Neutrophil (primary cell): ENCODE measurements around the gene TAF4B.

Source experiments
- H3K27ac ChIP-seq: fragments of 200-600 bp; sonication (generic); 2 replicates; pipeline ENCODE4 v1.5.1; 2016; ENCODE audit warnings: mild to moderate bottlenecking, moderate library complexity
- H3K27me3 ChIP-seq: fragments of 200-600 bp; sonication (generic); 2 replicates; pipeline ENCODE4 v1.6.0; 2016; ENCODE audit warnings: mild to moderate bottlenecking
- H3K36me3 ChIP-seq: fragments of 200-600 bp; sonication (generic); 2 replicates; pipeline ENCODE4 v1.5.1; 2017
- H3K4me1 ChIP-seq, 2 experiments: fragments of 200-600 bp in 1 of 2; sonication (generic) in 1 of 2; 1 replicate in 1 of 2; 2 replicates in 1 of 2; pipeline versions ENCODE4 v1.5.1 to v1.6.1; 2013 to 2016; ENCODE audit warnings: low read depth in 1 of 2, low read length in 1 of 2, mild to moderate bottlenecking in 1 of 2, moderate library complexity in 1 of 2; ENCODE audit not compliant: control insufficient read depth in 1 of 2, insufficient read depth in 1 of 2
- H3K4me3 ChIP-seq, 2 experiments: fragments of 200-600 bp in 1 of 2; sonication (generic) in 1 of 2; 1 replicate in 1 of 2; 2 replicates in 1 of 2; pipeline ENCODE4 v1.5.1; 2013 to 2016; ENCODE audit warnings: low read depth in 1 of 2, low read length in 1 of 2, mild to moderate bottlenecking in 1 of 2, moderate library complexity in 1 of 2
- H3K9me3 ChIP-seq: fragments of 200-600 bp; sonication (generic); 2 replicates; pipeline ENCODE4 v1.5.1; 2016
- TF ChIP-seq, protein P1 (sequence below): fragments of 200-600 bp; sonication (generic); IDR thresholded peaks from 2 replicates; pipeline ENCODE4 v1.5.1; 2016; ENCODE audit warnings: antibody characterized with exemption

Gene TAF4B

DNA sequence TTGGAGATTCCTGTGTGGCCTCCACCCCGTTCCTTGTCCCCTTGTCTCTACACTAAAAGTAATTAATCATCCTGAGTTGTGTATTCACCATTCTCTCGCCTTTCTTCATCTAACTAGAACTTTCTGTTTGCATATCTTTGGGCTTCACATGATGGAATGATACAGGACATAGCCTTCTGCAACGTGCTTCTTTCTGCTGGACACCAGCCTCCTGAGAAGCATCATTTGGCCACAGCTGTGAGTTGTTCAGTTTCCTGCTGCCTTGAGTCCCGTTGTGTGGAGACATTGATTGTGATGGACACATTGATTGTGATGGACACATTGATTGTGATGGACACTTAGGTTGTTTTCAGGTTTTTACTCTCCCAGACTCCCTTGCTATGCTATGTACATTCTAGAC, 182.8 kb downstream of the TAF4B start:
- Histone ChIP-seq H3K27ac (no peak overlapping the region), H3K4me3 (no peak overlapping the region), H3K4me1 (no peaks in the 10 kb centered on the region), H3K36me3 (no peaks in the 10 kb centered on the region), H3K9me3 (no peaks in the 10 kb centered on the region), H3K27me3 (no peaks in the 10 kb centered on the region)
- TF ChIP-seq, protein P1, sequence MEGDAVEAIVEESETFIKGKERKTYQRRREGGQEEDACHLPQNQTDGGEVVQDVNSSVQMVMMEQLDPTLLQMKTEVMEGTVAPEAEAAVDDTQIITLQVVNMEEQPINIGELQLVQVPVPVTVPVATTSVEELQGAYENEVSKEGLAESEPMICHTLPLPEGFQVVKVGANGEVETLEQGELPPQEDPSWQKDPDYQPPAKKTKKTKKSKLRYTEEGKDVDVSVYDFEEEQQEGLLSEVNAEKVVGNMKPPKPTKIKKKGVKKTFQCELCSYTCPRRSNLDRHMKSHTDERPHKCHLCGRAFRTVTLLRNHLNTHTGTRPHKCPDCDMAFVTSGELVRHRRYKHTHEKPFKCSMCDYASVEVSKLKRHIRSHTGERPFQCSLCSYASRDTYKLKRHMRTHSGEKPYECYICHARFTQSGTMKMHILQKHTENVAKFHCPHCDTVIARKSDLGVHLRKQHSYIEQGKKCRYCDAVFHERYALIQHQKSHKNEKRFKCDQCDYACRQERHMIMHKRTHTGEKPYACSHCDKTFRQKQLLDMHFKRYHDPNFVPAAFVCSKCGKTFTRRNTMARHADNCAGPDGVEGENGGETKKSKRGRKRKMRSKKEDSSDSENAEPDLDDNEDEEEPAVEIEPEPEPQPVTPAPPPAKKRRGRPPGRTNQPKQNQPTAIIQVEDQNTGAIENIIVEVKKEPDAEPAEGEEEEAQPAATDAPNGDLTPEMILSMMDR, result no peak

DNA sequence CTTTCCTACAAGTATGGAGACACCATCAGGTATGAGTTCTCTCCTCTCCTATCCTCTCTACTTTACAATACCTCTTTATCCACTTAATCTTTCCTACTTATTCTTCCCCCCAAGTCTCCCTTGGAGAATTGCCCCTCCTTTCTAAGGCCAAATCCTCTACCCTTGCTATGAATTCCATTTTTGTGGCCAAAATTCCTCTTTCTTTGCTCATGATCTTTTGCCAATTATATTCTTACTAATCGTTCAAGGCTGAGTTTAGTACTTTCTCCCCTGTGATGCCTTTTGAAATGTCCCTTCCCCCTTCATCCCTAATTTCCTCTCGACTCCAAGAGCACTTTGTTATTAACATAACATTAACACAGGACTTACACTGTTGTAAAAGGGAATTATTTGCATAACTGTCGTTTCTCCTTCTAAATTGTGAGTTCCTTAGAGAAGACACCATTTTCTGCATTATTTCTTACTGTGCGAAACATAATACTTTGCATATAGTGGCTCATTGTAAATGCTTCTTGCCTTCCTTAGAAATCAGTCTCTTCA, 188.7 kb downstream of the TAF4B start:
- Histone ChIP-seq H3K27ac (no peak overlapping the region), H3K9me3 (no peaks in the 10 kb centered on the region), H3K36me3 (no peaks in the 10 kb centered on the region), H3K4me3 (no peak overlapping the region), H3K4me1 (no peaks in the 10 kb centered on the region), H3K27me3 (no peaks in the 10 kb centered on the region)
- TF ChIP-seq, protein P1, result no peak

DNA sequence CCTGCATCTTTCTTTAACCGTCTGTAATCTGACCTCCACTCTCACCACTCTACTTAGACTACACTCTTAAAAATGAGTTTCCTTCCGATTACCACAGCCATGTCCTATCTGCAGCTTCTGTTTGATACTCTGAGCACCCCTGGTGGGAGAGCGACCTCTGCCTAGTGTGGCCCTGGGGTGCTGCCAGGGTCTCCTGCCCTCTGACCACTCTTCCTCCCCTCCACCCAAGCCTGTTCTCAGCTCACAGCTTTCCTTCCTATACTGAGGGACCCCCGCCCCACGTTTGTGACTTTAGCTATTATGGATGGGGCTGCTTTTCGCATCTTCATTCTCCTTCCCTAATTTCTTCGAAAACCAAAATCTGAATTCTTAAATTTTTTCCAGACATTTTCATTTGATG, 189.4 kb downstream of the TAF4B start:
- Histone ChIP-seq H3K4me1 (no peaks in the 10 kb centered on the region), H3K4me3 (no peak overlapping the region), H3K27me3 (no peaks in the 10 kb centered on the region), H3K27ac (no peak overlapping the region), H3K36me3 (no peaks in the 10 kb centered on the region), H3K9me3 (no peaks in the 10 kb centered on the region)
- TF ChIP-seq, protein P1, result no peak

DNA sequence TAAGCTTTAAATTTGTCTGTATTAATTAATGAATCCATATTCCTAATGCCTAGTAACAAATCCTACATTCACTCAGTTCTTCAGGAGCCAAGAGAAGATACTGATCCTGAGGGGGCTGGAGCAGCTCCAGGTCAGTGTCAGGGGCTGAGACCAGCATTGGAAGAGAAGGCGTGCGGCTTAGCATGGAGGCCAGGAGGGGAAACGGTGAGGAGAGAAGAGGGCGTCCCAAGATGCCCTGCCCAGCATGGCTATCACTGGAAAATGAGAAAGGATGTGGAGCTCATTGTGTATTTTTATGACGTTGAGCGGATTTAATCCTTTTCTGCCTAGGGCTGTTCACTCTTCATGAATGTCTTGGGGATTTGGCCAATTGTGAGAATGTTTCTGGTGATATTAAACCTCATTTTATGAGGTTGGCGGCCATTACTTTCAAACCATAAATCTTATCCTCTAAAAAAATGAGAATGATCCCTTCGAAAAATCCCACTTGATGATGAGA, 190.5 kb downstream of the TAF4B start:
- H3K4me3 ChIP-seq, result no peak overlapping the region
- TF ChIP-seq, protein P1, result no peak
- H3K36me3 ChIP-seq, result no peaks in the 10 kb centered on the region
- no peak overlapping the region for H3K27ac ChIP-seq
- no peaks in the 10 kb centered on the region for H3K9me3 ChIP-seq
- H3K4me1 ChIP-seq, result no peaks in the 10 kb centered on the region
- H3K27me3 ChIP-seq, result no peaks in the 10 kb centered on the region

DNA sequence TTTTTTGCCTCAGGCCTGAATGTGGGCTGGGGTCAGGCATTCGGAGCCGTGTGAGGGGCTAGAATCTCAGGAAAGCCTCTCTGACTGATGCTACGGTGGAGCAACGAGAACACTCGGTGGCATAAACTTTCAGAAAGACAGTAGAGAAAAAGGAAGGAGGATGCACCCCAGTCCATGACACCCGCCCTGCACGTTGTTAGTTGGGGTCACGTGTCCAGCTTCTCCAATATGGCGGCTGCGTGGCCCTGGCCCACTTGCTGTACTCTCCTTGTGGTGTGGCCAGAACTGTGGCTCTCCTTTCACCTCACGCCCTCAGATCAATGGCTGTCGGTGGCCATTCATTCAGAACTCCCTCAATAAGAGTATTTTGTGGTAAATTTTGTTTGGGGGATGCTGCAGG, 190.9 kb downstream of the TAF4B start:
- H3K27ac ChIP-seq, result no peak overlapping the region
- H3K27me3 ChIP-seq, result no peaks in the 10 kb centered on the region
- no peak overlapping the region for H3K4me3 ChIP-seq
- H3K4me1 ChIP-seq, result no peaks in the 10 kb centered on the region
- H3K36me3 ChIP-seq, result no peaks in the 10 kb centered on the region
- TF ChIP-seq, protein P1, result no peak
- H3K9me3 ChIP-seq, result no peaks in the 10 kb centered on the region

DNA sequence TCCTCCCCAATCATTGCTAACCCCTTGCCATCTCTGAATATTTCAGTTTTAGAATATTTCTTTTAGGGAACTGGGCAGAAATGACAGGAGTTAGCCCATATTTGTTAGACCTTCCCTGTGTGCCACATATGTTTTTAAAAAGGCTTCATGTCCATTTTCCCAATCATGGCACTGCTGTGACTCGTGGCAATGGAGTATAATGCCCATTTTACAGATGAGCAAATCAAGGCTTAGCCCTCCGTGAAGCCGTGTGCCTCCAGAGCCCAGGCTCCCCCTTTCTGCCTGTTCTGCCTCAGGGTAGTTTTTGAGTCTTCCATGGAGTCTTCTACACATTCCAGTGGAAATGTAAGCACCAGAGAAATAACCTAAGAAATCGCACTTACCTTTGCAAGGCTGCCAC, 192.0 kb downstream of the TAF4B start:
- H3K9me3 ChIP-seq, result no peaks in the 10 kb centered on the region
- H3K27me3 ChIP-seq, result no peaks in the 10 kb centered on the region
- H3K4me1 ChIP-seq, result no peaks in the 10 kb centered on the region
- H3K36me3 ChIP-seq, result no peaks in the 10 kb centered on the region
- no peak overlapping the region for H3K4me3 ChIP-seq
- no peak overlapping the region for H3K27ac ChIP-seq
- TF ChIP-seq, protein P1, result no peak
